H54 (cell line): ENCODE data around the gene ASB2.

ENCODE experiments used
- DNase-seq: peaks from one replicate; pipeline ENCODE4 v3.0.0; 2011; ENCODE audit warnings: low spot score, mixed read lengths; ENCODE audit not compliant: insufficient read length
- FAIRE-seq: peaks from 3 replicates; lab custom pipeline; 2011; peaks lifted over from hg19 to GRCh38; lab: Jason Lieb, UNC
- POLR2A ChIP-seq: IDR thresholded peaks from 2 replicates; pipeline ENCODE4 v1.6.1; 2011; ENCODE audit warnings: low read depth, mild to moderate bottlenecking, low read length

Gene ASB2

GRCh38 chr14:93969082-93969828 lies 7.1 kb downstream of the ASB2 start:
- TF ChIP-seq POLR2A = no peak
- no peak for FAIRE-seq
- no peak for DNase-seq

GRCh38 chr14:93967637-93968250 lies 8.6 kb downstream of the ASB2 start:
- TF ChIP-seq POLR2A = no peak
- FAIRE-seq = no peak
- no peak for DNase-seq

GRCh38 chr14:93965946-93966474 lies 10.4 kb downstream of the ASB2 start:
- DNase-seq (no peak), FAIRE-seq (no peak)
- no peak for TF ChIP-seq POLR2A

- DNase-seq = no peak
- FAIRE-seq = peak; percentile 93
- TF ChIP-seq POLR2A = no peak
Observed at GRCh38 chr14:93965287-93965821, 11.0 kb downstream of the ASB2 start.

GRCh38 chr14:93964820-93965286 lies 11.5 kb downstream of the ASB2 start:
- no peak for DNase-seq
- FAIRE-seq = no peak

GRCh38 chr14:93964281-93964680 lies 12.1 kb downstream of the ASB2 start:
- FAIRE-seq = no peak
- TF ChIP-seq POLR2A = no peak
- no peak for DNase-seq

More at GRCh38 chr14:93964820-93965286, 11.5 kb downstream of the ASB2 start:
- TF ChIP-seq POLR2A = no peak

- TF ChIP-seq POLR2A = no peak
- FAIRE-seq (no peak), DNase-seq (no peak)
Observed at GRCh38 chr14:93963692-93964091, 12.7 kb downstream of the ASB2 start.

- no peak for TF ChIP-seq POLR2A
- no peak for DNase-seq
- FAIRE-seq = peak; percentile 57
Observed at GRCh38 chr14:93962701-93963601, 13.4 kb downstream of the ASB2 start.

- no peak for FAIRE-seq
- no peak for TF ChIP-seq POLR2A
- no peak for DNase-seq
Observed at GRCh38 chr14:93961620-93962019, 14.8 kb downstream of the ASB2 start.

- no peak for TF ChIP-seq POLR2A
- FAIRE-seq = no peak
- DNase-seq = no peak
Observed at GRCh38 chr14:93960774-93961438, 15.5 kb downstream of the ASB2 start.

GRCh38 chr14:93960108-93960475 lies 16.3 kb downstream of the ASB2 start:
- TF ChIP-seq POLR2A = no peak
- DNase-seq = no peak
- FAIRE-seq = no peak

- DNase-seq (peak; percentile 90), FAIRE-seq (peak; percentile 97)
- no peak for TF ChIP-seq POLR2A
Observed at GRCh38 chr14:93959239-93960107, 16.9 kb downstream of the ASB2 start.
